ENCODE measurements around the gene MPPED1. TPM values are rescaled to one million over a fixed set of nuclear protein-coding genes. Genes with fewer than 3 reads are reported as not detected.

MPPED1 gene
- total RNA-seq, 1 experiment from 2014 or later: not detected

DNA sequence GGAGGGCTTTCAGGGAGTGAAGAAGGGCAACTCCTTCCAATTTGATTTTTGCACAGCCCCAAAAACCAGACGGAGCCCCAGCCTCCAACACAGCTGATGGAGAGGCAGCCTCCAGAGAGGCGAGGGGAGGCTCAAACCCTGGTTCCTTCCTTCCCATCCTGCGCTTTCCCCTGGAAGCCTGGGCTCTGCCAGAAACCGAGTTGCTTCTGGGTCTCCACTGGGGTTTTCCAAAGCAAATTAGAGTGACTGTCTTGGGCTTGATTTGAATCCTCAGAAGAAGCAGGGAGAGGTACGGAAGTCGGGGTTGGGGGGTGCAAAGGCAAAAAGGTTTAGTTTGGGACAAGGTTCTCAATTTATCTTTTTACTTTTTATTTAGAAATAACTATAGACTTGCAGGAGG lies 129.2 kb downstream of the MPPED1 start:
- no peak for DNase-seq (ENCODE audit: low spot score)

DNA sequence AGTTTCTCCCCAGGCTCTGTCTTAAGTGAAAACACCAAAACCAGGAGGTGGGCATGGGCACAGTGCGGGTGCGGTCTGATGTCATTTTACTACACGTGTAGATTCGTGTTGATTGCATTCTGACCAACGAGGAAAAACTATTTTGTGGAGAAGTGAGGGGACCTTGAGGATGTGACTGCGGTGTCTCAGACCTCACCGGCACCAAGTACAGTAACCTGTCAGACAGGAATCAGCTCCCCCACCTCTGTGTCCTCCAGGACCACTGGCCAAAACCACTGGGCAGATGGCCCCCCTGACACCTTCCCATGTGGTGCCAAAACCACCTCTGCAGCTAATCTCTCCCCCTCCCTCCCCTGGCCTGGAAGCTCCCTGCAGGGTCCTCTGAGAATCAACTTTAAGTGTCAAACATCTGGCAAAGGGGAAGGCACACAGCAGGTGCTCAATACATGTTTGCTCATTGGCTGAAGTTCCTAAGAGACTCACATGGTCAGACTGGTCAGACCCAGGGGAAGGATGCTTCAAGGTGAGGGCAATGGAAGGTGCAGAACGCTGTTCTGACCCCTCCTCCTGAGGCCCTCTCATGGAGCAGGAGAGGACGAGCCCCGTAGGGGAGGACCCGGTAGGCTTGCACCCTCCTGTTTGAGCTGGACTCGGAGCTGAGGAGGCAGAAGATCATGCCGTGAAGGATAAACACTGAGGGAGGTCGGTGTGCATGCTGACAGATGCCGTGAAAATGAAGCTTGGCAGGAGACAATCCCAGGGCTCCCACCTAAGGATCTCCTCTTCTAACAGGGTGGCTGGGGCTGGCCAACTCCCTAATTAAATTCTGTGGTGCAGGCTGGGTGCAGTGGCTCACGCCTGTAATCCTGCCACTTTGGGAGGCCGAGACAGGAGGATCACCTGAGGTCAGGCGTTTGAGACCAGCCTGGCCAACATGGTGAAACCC lies 129.9 kb downstream of the MPPED1 start:
- DNase-seq (ENCODE audit: low spot score): no peak

- no peak for DNase-seq (ENCODE audit: low spot score)
Observed at GRCh38 chr22:43542681-43543521, 131.1 kb downstream of the MPPED1 start.

DNA sequence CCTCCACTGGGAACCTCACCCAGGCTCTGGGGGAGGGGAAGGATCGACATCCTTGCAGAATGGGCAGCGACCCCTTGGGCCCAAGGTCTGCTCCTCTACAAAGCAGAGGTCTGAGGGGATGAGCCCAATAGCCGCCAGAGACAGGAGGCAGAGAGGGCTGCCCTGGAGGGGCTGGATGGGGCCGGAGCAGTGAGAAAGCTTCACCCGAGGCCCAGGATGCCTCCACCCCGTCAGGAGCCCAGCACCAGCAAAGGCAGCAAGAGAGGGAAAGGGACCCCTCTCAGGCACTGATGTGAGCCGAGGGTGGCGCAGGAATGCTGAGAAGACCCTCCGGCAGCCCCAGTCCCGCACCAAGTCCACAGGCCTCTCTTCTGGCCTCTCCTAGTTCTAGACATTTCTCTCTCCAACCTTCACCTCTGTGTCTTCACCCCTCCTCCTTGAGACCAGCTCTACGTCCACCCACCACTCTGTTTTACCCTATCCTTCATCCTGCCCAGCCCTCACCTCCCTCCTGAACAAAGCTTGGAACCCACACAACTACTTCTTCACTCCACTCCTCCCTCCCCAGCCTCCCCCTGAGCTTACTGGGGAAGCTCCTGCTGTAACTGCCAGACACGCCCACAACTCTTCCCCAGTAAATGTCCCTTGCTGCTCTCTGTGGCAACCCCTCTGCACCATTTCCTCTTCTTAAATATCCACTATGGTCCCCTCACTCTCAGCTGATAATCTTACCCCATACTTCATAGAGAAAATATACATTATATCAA lies 131.9 kb downstream of the MPPED1 start:
- DNase-seq (ENCODE audit: low spot score): no peak

GRCh38 chr22:43544289-43544673 lies 132.5 kb downstream of the MPPED1 start:
- DNase-seq (ENCODE audit: low spot score): no peak

- no peak for DNase-seq (ENCODE audit: low spot score)
Observed at GRCh38 chr22:43546186-43546585, 134.4 kb downstream of the MPPED1 start.

GRCh38 chr22:43550024-43550620 lies 138.3 kb downstream of the MPPED1 start:
- no peak for DNase-seq (ENCODE audit: low spot score)

- DNase-seq (ENCODE audit: low spot score): no peak
Observed at GRCh38 chr22:43550672-43551071, 138.9 kb downstream of the MPPED1 start.

GRCh38 chr22:43553451-43554258 lies 141.8 kb downstream of the MPPED1 start:
- DNase-seq (ENCODE audit: low spot score): no peak

GRCh38 chr22:43554259-43554636 lies 142.4 kb downstream of the MPPED1 start:
- DNase-seq (ENCODE audit: low spot score): no peak

DNA sequence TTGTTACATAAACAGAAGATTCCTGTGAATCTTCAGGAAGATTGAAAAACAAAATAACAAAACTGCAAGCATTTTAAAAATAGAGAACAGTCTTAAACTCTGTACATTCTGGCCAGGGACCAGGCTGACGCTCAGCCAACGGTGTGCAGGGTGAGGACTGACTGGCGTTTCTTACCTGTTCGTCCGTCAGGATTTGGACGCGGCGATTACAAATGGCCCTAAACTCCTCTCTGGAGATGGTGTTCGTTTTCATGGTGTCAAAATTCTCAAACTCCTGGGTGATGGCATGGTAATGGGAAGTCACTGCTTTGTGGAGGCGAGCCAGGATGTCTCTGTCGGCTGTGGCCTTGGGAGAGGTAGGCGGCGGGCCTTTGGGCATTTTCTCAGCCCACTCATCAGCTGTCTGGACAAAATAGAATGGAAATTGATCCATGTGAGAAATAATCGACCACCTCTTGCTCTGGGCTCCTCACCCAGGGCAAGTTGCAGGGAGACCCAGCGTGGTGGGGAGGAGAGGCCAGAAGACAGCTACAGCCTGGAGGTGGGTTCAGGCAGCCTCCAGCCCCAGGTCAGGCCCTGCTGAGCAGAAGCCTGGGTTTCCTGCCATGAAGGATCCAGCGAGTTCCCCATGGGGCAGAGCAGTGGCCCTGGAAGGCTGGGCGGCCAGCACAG lies 143.0 kb downstream of the MPPED1 start:
- no peak for DNase-seq (ENCODE audit: low spot score)

GRCh38 chr22:43555561-43556515 lies 144.0 kb downstream of the MPPED1 start:
- no peak for DNase-seq (ENCODE audit: low spot score)

Other genes starting within 250 kb of the MPPED1 start
- gene TTLL12, start 224.9 kb upstream of the MPPED1 start, total RNA-seq (2014; rRNA removed; shearing (Covaris generic)): 35.2 and 48.3 TPM in 2 replicates
- gene SCUBE1, start 68.6 kb upstream of the MPPED1 start, total RNA-seq (2014; rRNA removed; shearing (Covaris generic)): 0.02 and 0.04 TPM in 2 replicates